Hepatocyte (in vitro differentiated cells): ENCODE measurements around the gene SLC13A5.
A peak's percentile ranks its signal among the peaks of the same experiment; 100 is the strongest.

ENCODE experiments used
- EZH2 ChIP-seq: fragments of 200-600 bp; sonication (generic); IDR thresholded peaks from 2 replicates; pipeline ENCODE4 v1.6.1; 2016; ENCODE audit warnings: antibody characterized with exemption, mild to moderate bottlenecking, borderline replicate concordance
- EZH2phosphoT487 ChIP-seq: fragments of 200-600 bp; sonication (generic); IDR thresholded peaks from one replicate; pipeline ENCODE4 v1.6.1; 2018; ENCODE audit warnings: antibody characterized with exemption, mild to moderate bottlenecking, low read depth, moderate library complexity; ENCODE audit not compliant: unreplicated experiment, severe bottlenecking
- TF ChIP-seq, protein P1 (sequence below): fragments of 200-600 bp; sonication (generic); IDR thresholded peaks from 2 replicates; pipeline ENCODE4 v1.5.1; 2016; ENCODE audit warnings: antibody characterized with exemption, mild to moderate bottlenecking; ENCODE audit not compliant: poor library complexity

GRCh38 chr17:6666077-6666521 is 47.1 kb downstream of the SLC13A5 start:
- TF ChIP-seq, protein P1, sequence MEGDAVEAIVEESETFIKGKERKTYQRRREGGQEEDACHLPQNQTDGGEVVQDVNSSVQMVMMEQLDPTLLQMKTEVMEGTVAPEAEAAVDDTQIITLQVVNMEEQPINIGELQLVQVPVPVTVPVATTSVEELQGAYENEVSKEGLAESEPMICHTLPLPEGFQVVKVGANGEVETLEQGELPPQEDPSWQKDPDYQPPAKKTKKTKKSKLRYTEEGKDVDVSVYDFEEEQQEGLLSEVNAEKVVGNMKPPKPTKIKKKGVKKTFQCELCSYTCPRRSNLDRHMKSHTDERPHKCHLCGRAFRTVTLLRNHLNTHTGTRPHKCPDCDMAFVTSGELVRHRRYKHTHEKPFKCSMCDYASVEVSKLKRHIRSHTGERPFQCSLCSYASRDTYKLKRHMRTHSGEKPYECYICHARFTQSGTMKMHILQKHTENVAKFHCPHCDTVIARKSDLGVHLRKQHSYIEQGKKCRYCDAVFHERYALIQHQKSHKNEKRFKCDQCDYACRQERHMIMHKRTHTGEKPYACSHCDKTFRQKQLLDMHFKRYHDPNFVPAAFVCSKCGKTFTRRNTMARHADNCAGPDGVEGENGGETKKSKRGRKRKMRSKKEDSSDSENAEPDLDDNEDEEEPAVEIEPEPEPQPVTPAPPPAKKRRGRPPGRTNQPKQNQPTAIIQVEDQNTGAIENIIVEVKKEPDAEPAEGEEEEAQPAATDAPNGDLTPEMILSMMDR = peak; percentile 94
- no peak for TF ChIP-seq EZH2phosphoT487
- TF ChIP-seq EZH2 = no peak
